GM23338 (cell line): ENCODE measurements around the gene DPYD.

Experiments used
- CTCF ChIP-seq, 2 experiments: fragments of 200-600 bp in 1 of 2; sonication (generic) in 1 of 2; conservative IDR thresholded peaks; 2 replicates each; pipeline versions ENCODE4 v1.5.1 to v1.6.1; 2016 to 2017; ENCODE audit warnings: antibody characterized with exemption in 2 of 2, low read depth in 2 of 2, mild to moderate bottlenecking in 2 of 2, moderate library complexity in 1 of 2
- ETS1 ChIP-seq: IDR thresholded peaks from 2 replicates; pipeline ENCODE4 v1.6.1; 2016; ENCODE audit warnings: antibody characterized with exemption
- EZH2 ChIP-seq: fragments of 200-600 bp; sonication (generic); IDR thresholded peaks from one replicate; pipeline ENCODE4 v1.8.0; 2017; ENCODE audit warnings: antibody characterized with exemption, mild to moderate bottlenecking, low read depth; ENCODE audit not compliant: unreplicated experiment
- REST ChIP-seq: IDR thresholded peaks from one replicate; pipeline ENCODE4 v1.6.1; 2018; ENCODE audit warnings: antibody characterized with exemption; ENCODE audit not compliant: unreplicated experiment

GRCh38 chr1:97247196-97247595 is 673.6 kb downstream of the DPYD start:
- TF ChIP-seq CTCF (conservative IDR thresholded peaks at IDR 0.05; ENCODE audit: low read depth in 2 of 2) (no peak), REST (no peak), ETS1 (no peak), EZH2 (no peak)
